ENCODE data around the gene MZF1.

DNA sequence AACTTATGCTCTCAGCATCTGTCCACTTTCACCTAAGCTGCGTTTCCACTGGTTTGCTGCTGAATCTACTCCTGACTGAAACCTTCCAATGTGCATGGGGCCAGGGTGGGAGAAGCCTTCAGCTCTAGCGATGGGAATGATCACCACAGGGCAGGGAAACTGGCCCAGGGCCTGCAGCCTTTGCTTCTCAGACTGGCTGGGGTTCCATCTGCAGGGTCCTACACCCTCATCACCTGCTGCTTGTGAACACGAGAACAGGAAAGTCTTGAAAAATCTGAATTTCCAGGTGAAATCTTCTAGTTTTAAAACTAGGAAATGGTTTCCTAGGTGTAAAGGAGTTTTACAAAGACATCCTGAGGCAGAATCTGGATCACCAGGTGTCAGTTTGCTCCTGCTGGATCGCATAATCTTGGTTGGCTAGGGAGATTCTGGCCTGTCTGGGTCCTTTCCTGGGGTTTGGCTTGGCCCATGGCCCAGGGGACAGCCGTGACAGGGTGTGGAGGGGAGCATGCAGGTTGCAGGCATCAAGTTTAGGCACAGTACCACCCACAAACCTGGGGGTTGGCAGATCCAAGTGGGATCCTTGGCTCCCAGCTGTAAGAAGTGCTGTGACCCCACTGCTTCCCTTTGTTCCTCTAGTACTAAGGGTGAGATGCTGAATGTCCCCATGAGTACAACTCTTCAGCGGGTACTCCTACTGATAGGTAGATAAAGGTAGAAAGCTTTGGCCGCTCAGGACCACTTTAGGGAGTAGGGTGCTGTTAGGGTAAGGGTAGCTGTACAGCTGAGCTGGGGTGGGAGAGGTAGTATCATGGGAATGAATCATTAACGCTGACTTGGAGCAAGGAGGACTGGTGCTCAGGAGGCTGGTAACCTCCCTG is 12.9 kb downstream of the MZF1 start:
- TF ChIP-seq POLR2AphosphoS5 (IDR thresholded peaks at IDR 0.05; ENCODE audit: low read depth) (no peak), EZH2phosphoT487 (IDR thresholded peaks at IDR 0.05; ENCODE audit: unreplicated experiment) (no peak), EZH2 (IDR thresholded peaks at IDR 0.05; ENCODE audit: low read depth, unreplicated experiment) (no peak), STAT1 (IDR thresholded peaks at IDR 0.05; ENCODE audit: unreplicated experiment) (no peak), CREB1 (CRISPR knock-in tag; IDR thresholded peaks at IDR 0.05; ENCODE audit: low read depth) (no peak), JUNB (IDR thresholded peaks at IDR 0.05; ENCODE audit: unreplicated experiment) (no peak), NANOG (IDR thresholded peaks at IDR 0.05; ENCODE audit: borderline replicate concordance) (no peak), ZNF331 (CRISPR knock-in tag; IDR thresholded peaks at IDR 0.05; ENCODE audit: low read depth) (no peak)
- TF ChIP-seq, protein P1, sequence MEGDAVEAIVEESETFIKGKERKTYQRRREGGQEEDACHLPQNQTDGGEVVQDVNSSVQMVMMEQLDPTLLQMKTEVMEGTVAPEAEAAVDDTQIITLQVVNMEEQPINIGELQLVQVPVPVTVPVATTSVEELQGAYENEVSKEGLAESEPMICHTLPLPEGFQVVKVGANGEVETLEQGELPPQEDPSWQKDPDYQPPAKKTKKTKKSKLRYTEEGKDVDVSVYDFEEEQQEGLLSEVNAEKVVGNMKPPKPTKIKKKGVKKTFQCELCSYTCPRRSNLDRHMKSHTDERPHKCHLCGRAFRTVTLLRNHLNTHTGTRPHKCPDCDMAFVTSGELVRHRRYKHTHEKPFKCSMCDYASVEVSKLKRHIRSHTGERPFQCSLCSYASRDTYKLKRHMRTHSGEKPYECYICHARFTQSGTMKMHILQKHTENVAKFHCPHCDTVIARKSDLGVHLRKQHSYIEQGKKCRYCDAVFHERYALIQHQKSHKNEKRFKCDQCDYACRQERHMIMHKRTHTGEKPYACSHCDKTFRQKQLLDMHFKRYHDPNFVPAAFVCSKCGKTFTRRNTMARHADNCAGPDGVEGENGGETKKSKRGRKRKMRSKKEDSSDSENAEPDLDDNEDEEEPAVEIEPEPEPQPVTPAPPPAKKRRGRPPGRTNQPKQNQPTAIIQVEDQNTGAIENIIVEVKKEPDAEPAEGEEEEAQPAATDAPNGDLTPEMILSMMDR (conservative IDR thresholded peaks at IDR 0.05; ENCODE audit: low read depth in 2 of 2) = no peak
- TF ChIP-seq, protein P2, sequence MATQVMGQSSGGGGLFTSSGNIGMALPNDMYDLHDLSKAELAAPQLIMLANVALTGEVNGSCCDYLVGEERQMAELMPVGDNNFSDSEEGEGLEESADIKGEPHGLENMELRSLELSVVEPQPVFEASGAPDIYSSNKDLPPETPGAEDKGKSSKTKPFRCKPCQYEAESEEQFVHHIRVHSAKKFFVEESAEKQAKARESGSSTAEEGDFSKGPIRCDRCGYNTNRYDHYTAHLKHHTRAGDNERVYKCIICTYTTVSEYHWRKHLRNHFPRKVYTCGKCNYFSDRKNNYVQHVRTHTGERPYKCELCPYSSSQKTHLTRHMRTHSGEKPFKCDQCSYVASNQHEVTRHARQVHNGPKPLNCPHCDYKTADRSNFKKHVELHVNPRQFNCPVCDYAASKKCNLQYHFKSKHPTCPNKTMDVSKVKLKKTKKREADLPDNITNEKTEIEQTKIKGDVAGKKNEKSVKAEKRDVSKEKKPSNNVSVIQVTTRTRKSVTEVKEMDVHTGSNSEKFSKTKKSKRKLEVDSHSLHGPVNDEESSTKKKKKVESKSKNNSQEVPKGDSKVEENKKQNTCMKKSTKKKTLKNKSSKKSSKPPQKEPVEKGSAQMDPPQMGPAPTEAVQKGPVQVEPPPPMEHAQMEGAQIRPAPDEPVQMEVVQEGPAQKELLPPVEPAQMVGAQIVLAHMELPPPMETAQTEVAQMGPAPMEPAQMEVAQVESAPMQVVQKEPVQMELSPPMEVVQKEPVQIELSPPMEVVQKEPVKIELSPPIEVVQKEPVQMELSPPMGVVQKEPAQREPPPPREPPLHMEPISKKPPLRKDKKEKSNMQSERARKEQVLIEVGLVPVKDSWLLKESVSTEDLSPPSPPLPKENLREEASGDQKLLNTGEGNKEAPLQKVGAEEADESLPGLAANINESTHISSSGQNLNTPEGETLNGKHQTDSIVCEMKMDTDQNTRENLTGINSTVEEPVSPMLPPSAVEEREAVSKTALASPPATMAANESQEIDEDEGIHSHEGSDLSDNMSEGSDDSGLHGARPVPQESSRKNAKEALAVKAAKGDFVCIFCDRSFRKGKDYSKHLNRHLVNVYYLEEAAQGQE (IDR thresholded peaks at IDR 0.05; ENCODE audit: unreplicated experiment) = no peak
- TF ChIP-seq, protein P3, sequence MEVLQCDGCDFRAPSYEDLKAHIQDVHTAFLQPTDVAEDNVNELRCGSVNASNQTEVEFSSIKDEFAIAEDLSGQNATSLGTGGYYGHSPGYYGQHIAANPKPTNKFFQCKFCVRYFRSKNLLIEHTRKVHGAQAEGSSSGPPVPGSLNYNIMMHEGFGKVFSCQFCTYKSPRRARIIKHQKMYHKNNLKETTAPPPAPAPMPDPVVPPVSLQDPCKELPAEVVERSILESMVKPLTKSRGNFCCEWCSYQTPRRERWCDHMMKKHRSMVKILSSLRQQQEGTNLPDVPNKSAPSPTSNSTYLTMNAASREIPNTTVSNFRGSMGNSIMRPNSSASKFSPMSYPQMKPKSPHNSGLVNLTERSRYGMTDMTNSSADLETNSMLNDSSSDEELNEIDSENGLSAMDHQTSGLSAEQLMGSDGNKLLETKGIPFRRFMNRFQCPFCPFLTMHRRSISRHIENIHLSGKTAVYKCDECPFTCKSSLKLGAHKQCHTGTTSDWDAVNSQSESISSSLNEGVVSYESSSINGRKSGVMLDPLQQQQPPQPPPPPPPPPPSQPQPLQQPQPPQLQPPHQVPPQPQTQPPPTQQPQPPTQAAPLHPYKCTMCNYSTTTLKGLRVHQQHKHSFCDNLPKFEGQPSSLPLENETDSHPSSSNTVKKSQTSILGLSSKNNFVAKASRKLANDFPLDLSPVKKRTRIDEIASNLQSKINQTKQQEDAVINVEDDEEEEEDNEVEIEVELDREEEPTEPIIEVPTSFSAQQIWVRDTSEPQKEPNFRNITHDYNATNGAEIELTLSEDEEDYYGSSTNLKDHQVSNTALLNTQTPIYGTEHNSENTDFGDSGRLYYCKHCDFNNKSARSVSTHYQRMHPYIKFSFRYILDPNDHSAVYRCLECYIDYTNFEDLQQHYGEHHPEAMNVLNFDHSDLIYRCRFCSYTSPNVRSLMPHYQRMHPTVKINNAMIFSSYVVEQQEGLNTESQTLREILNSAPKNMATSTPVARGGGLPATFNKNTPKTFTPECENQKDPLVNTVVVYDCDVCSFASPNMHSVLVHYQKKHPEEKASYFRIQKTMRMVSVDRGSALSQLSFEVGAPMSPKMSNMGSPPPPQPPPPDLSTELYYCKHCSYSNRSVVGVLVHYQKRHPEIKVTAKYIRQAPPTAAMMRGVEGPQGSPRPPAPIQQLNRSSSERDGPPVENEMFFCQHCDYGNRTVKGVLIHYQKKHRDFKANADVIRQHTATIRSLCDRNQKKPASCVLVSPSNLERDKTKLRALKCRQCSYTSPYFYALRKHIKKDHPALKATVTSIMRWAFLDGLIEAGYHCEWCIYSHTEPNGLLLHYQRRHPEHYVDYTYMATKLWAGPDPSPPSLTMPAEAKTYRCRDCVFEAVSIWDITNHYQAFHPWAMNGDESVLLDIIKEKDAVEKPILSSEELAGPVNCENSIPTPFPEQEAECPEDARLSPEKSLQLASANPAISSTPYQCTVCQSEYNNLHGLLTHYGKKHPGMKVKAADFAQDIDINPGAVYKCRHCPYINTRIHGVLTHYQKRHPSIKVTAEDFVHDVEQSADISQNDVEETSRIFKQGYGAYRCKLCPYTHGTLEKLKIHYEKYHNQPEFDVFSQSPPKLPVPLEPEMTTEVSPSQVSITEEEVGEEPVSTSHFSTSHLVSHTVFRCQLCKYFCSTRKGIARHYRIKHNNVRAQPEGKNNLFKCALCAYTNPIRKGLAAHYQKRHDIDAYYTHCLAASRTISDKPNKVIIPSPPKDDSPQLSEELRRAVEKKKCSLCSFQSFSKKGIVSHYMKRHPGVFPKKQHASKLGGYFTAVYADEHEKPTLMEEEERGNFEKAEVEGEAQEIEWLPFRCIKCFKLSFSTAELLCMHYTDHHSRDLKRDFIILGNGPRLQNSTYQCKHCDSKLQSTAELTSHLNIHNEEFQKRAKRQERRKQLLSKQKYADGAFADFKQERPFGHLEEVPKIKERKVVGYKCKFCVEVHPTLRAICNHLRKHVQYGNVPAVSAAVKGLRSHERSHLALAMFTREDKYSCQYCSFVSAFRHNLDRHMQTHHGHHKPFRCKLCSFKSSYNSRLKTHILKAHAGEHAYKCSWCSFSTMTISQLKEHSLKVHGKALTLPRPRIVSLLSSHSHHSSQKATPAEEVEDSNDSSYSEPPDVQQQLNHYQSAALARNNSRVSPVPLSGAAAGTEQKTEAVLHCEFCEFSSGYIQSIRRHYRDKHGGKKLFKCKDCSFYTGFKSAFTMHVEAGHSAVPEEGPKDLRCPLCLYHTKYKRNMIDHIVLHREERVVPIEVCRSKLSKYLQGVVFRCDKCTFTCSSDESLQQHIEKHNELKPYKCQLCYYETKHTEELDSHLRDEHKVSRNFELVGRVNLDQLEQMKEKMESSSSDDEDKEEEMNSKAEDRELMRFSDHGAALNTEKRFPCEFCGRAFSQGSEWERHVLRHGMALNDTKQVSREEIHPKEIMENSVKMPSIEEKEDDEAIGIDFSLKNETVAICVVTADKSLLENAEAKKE (CRISPR knock-in tag; IDR thresholded peaks at IDR 0.05) = no peak
- TF ChIP-seq, protein P4, sequence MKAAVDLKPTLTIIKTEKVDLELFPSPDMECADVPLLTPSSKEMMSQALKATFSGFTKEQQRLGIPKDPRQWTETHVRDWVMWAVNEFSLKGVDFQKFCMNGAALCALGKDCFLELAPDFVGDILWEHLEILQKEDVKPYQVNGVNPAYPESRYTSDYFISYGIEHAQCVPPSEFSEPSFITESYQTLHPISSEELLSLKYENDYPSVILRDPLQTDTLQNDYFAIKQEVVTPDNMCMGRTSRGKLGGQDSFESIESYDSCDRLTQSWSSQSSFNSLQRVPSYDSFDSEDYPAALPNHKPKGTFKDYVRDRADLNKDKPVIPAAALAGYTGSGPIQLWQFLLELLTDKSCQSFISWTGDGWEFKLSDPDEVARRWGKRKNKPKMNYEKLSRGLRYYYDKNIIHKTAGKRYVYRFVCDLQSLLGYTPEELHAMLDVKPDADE (IDR thresholded peaks at IDR 0.05) = no peak
